ENCODE results near the gene ANKRD52. TPM values are rescaled to one million over a fixed set of nuclear protein-coding genes. Genes with fewer than 3 reads are reported as not detected.

Gene ANKRD52
- total RNA-seq, 1 donor from 2014 or later = 44.8 TPM

DNA sequence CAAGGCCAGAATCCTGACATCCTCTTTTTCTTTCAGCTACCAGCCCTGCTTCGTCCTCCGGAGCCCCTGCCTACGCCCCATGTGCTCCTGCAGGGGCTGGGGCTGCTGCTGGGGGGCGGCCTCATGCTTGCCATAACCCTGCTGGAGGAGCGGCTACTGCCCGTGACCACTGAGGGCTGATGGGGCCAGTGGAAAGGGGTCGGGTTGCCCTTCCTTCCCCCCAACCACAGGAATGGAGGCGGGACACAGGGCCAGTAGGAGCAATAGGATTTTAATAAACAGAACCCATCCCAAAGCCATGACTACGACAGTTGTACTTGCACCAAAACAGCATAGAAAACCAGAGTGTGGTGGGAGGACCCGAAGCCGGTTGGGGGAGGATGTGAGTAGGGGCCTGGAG lies 20.6 kb downstream of the ANKRD52 start:
- ChIA-PET POLR2A (interaction anchor here (0.9 kb wide), 1 partner anchor 48 kb away, joined by 11 read pairs; the partner anchor contains the start of gene SMARCC2), CTCF (no interaction called here)
- DNase-seq (no peak), ATAC-seq (ENCODE audit: low read depth) (no peak)
- no peak for TF ChIP-seq CTCF (IDR thresholded peaks at IDR 0.05)
- Mint-ChIP-seq H3K9me3 (no peaks in the 10 kb centered on the region), H3K4me3 (no peak overlapping the region), H3K4me1 (peaks cover 8% of the 10 kb centered on the region), H3K36me3 (ENCODE audit: low read depth) (peaks cover 41% of the 10 kb centered on the region), H3K27ac (no peak overlapping the region), H3K27me3 (no peaks in the 10 kb centered on the region)
- intact Hi-C loops (cut with micrococcal nuclease) = no loop called here

GRCh38 chr12:56236985-56237384 lies 21.2 kb downstream of the ANKRD52 start:
- POLR2A ChIA-PET = interaction anchor here (0.9 kb wide), 1 partner anchor 47 kb away, joined by 11 read pairs; the partner anchor contains the start of gene SMARCC2
- Mint-ChIP-seq H3K9me3 (no peaks in the 10 kb centered on the region), H3K27ac (no peak overlapping the region), H3K27me3 (no peaks in the 10 kb centered on the region), H3K36me3 (ENCODE audit: low read depth) (peaks cover 35% of the 10 kb centered on the region), H3K4me3 (no peak overlapping the region), H3K4me1 (peaks cover 2% of the 10 kb centered on the region)
- TF ChIP-seq CTCF (IDR thresholded peaks at IDR 0.05) = no peak
- DNase-seq (no peak), ATAC-seq (ENCODE audit: low read depth) (no peak)
- intact Hi-C loops (cut with micrococcal nuclease) = no loop called here
- CTCF ChIA-PET = no interaction called here

- ATAC-seq (ENCODE audit: low read depth) (no peak), DNase-seq (no peak)
- H3K27ac Mint-ChIP-seq = no peak overlapping the region
- intact Hi-C loops (cut with micrococcal nuclease) = no loop called here
- no peak for TF ChIP-seq CTCF (IDR thresholded peaks at IDR 0.05)
- no peak overlapping the region for H3K4me3 Mint-ChIP-seq
- no peaks in the 10 kb centered on the region for H3K9me3 Mint-ChIP-seq
- peaks cover 26% of the 10 kb centered on the region for H3K36me3 Mint-ChIP-seq (ENCODE audit: low read depth)
- CTCF ChIA-PET = no interaction called here
- no peaks in the 10 kb centered on the region for H3K27me3 Mint-ChIP-seq
- no peaks in the 10 kb centered on the region for H3K4me1 Mint-ChIP-seq
- POLR2A ChIA-PET = no interaction called here
Measured at GRCh38 chr12:56236091-56236490, 22.1 kb downstream of the ANKRD52 start.

- Mint-ChIP-seq H3K4me3 (no peak overlapping the region), H3K27me3 (no peaks in the 10 kb centered on the region), H3K4me1 (peaks cover 1% of the 10 kb centered on the region), H3K9me3 (no peaks in the 10 kb centered on the region), H3K27ac (no peak overlapping the region), H3K36me3 (ENCODE audit: low read depth) (peaks cover 16% of the 10 kb centered on the region)
- ATAC-seq (ENCODE audit: low read depth) (no peak), DNase-seq (no peak)
- no peak for TF ChIP-seq CTCF (IDR thresholded peaks at IDR 0.05)
- CTCF ChIA-PET = no interaction called here
- POLR2A ChIA-PET = interaction anchor here (0.6 kb wide), 1 partner anchor 356 kb away, joined by 3 read pairs; no protein-coding TSS in a partner anchor
- intact Hi-C loops (cut with micrococcal nuclease) = no loop called here
Measured at GRCh38 chr12:56234746-56235436, 23.3 kb downstream of the ANKRD52 start.

GRCh38 chr12:56231184-56231582 lies 27.0 kb downstream of the ANKRD52 start:
- ATAC-seq (ENCODE audit: low read depth) (no peak), DNase-seq (no peak)
- intact Hi-C loops (cut with micrococcal nuclease) = no loop called here
- Mint-ChIP-seq H3K4me1 (peaks cover 1% of the 10 kb centered on the region), H3K9me3 (no peaks in the 10 kb centered on the region), H3K36me3 (ENCODE audit: low read depth) (peaks cover 8% of the 10 kb centered on the region), H3K4me3 (no peak overlapping the region), H3K27me3 (no peaks in the 10 kb centered on the region), H3K27ac (no peak overlapping the region)
- POLR2A ChIA-PET = interaction anchor here (0.5 kb wide), 1 partner anchor 96 kb away, joined by 4 read pairs; no protein-coding TSS in a partner anchor
- TF ChIP-seq CTCF (IDR thresholded peaks at IDR 0.05) = no peak
- CTCF ChIA-PET = interaction anchor here (1.6 kb wide), 1 partner anchor 24 kb away, joined by 6 read pairs; no protein-coding TSS in a partner anchor
